Heart left ventricle (tissue), 16 donors: ENCODE results near the gene STYXL1. TPM values are rescaled to one million over a fixed set of nuclear protein-coding genes. Genes with fewer than 3 reads are reported as not detected.

Experiments used
- ATAC-seq, 4 donors: fragments of 200-7000 bp; cut with Tn5 transposase; one replicate each; pipeline ENCODE4 v1.9.1; 2020 to 2022; ENCODE audit warnings: moderate library complexity in 4 of 4, mild to moderate bottlenecking in 3 of 4, moderate number of reproducible peaks in 1 of 4
- DNase-seq, 5 donors: peaks; one replicate each; pipeline ENCODE4 v3.0.0-alpha.2; 2020
- H3K27ac ChIP-seq, 12 donors: fragments of 200-600 bp; sonication (generic) in 4 of 12; one replicate each; pipeline versions ENCODE4 v1.5.0 to v1.8.0; 2016 to 2022; ENCODE audit warnings: mild to moderate bottlenecking in 2 of 12
- H3K27me3 ChIP-seq, 9 donors: fragments of 200-600 bp; sonication (generic) in 2 of 9; one replicate each; pipeline versions ENCODE4 v1.5.1 to v1.8.0; 2016 to 2022; ENCODE audit warnings: mild to moderate bottlenecking in 3 of 9
- H3K36me3 ChIP-seq, 9 donors: fragments of 200-600 bp; sonication (generic) in 2 of 9; one replicate each; pipeline versions ENCODE4 v1.5.0 to v1.8.0; 2018 to 2022; ENCODE audit warnings: mild to moderate bottlenecking in 2 of 9
- H3K4me1 ChIP-seq, 12 donors: fragments of 200-600 bp; sonication (generic) in 4 of 12; one replicate each; pipeline versions ENCODE4 v1.5.0 to v1.8.0; 2016 to 2022; ENCODE audit warnings: mild to moderate bottlenecking in 3 of 12
- H3K4me3 ChIP-seq, 12 donors: fragments of 200-600 bp; sonication (generic) in 4 of 12; one replicate each; pipeline versions ENCODE4 v1.5.0 to v1.8.0; 2017 to 2022; ENCODE audit warnings: mild to moderate bottlenecking in 9 of 12, moderate library complexity in 4 of 12
- H3K9me3 ChIP-seq, 12 donors: fragments of 200-600 bp; sonication (generic) in 4 of 12; one replicate each; pipeline versions ENCODE4 v1.5.0 to v1.8.0; 2016 to 2022; ENCODE audit warnings: mild to moderate bottlenecking in 1 of 12
- POLR2A ChIP-seq, 2 donors: fragments of 450-650 bp; IDR thresholded peaks; one replicate each; pipeline ENCODE4 v1.6.1; 2017; ENCODE audit warnings: antibody characterized with exemption in 2 of 2, mild to moderate bottlenecking in 2 of 2, moderate library complexity in 2 of 2
- WGBS, 4 donors: extraction: QIAGEN DNeasy Blood & Tissue Kit in 2 of 4; methylation state at CpG; one replicate each; pipeline versions ENCODE4 v1.1.5 to v1.1.7; 2013 to 2018; 5-methylcytosine and 5-hydroxymethylcytosine counted together
- intact Hi-C, 10 donors: fragments of 100-400 bp; cut with DNase I; formaldehyde crosslinking; loops; one replicate each; pipeline versions ENCODE4 v1.11.1 to v1.14.2; 2022
- polyA plus RNA-seq, 2 donors: library from polyadenylated mRNA; stranded (reverse); fragments of 200-250 nt; gene quantifications; one replicate each; pipeline ENCODE4 v1.2.3, GENCODE V29; 2013
- total RNA-seq, 9 donors: library from RNA; depleted of rRNA in 2 of 9; stranded (reverse); fragments of >200 nt in 2 of 9; fragmentation: NEBNext Ultra II Directional in 3 of 9; extraction: Animal tissue kit (Norgen Biotek cat#: 25700) in 3 of 9; gene quantifications; one replicate each; pipeline versions ENCODE4 v1.1.0 to v1.2.4, GENCODE V29; 2016 to 2023
- TF ChIP-seq, protein P1 (sequence below), 12 donors: fragments of 200-600 bp; sonication (generic) in 4 of 12; IDR thresholded peaks; one replicate each; pipeline versions ENCODE4 v1.5.0 to v1.8.0; 2018 to 2022; ENCODE audit warnings: antibody characterized with exemption in 12 of 12, mild to moderate bottlenecking in 5 of 12
- donor health status: ischemic (EF 13 %, LVEDD 7.1; RV severe dilation, severe dysfunction).
- donor health status: healthy with polysubstance abuse.
- donor health status: DM: no; HTN: yes; CAD: no.
- donor health status: DM: no; HTN: no; CAD: no.
- donor health status: ischemic (EF 25% LVEDD 6.9; RV normal size, moderate dysfunction).
- donor health status: ischemic (EF 25% LVEDD 5.7; RV mildly dilated, moderate dysfunction).
- donor health status: healthy.
- donor health status: DM: yes; HTN: yes; CAD: no.
- donor health status: ischemic (EF 35%, LVEDD 5.7; RV mildly dilated, moderate dysfunction).
- donor health status: nonischemic (EF 11% LVEDD 7.7; RV severe dilation, severe dysfunction).
- donor health status: DM: yes; HTN: yes; CAD: no.
- donor health status: PGD.
- donor health status: ischemic (EF 29% LVEDD 5.4; RV normal size, mild dysfunction).
- donor health status: nonischemic (EF 23%, LVEDD 6.1; RV moderate dilation, normal function).

The STYXL1 gene
- total and polyA plus RNA-seq, 11 donors = 7.9 to 44.3 (median 19.1) TPM

DNA sequence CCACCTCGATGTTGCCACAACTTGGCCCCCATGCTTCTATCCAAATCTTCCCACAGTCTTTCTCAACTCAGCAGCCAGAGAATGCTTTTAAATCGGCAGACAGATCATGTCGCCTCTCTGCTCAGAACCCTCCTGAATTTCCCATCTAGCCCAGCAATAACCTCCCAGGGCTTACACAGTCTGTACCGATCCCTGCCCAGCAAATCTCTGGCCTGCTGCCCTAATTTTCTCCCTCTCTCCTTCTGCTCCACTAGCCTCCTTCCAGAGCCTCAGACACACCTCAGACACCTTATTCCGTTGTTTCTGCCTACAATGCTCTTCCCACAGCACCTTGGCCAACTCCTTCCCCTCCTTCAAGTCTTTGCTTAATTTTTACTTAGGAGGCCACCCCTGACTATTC, 32.4 kb upstream of the STYXL1 start:
- intact Hi-C loops = no loop called here
- DNase-seq = no peak
- ATAC-seq = no peak

DNA sequence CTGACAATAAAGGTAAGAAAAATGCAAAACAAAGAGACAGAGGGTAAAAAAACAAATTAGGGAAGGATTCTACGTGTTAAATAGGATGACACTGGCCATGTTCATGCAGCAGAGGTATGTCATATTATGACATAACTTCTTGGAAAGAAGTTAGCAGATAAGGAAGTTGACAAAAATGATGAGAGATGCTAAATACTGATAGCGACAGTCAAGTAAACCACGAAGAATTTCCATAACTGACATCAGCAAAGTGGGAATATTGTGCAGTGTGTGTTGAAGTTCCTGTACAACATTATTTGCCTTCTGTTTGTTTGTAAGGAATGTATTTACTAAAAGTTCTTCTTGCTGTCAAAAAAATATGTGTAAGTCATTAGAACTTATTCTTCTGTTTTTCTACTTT, 29.6 kb upstream of the STYXL1 start:
- ATAC-seq = no peak

More for the DNA sequence above, 32.4 kb upstream of the STYXL1 start:
- Histone ChIP-seq H3K9me3 (peaks cover 0 to 10% (median under 1%) of the 10 kb centered on the region in 12 donors), H3K27ac (no peak overlapping the region), H3K36me3 (no peaks in the 10 kb centered on the region), H3K4me3 (no peak overlapping the region), H3K4me1 (peaks cover 0 to 6% (median 0%) of the 10 kb centered on the region in 12 donors), H3K27me3 (no peaks in the 10 kb centered on the region)
- WGBS, 4 donors = 69 to 75% (median 71%) methylated on average over 5 of the region's 5 CpGs
- no peak for TF ChIP-seq POLR2A (IDR thresholded peaks at IDR 0.05)
- TF ChIP-seq, protein P1, sequence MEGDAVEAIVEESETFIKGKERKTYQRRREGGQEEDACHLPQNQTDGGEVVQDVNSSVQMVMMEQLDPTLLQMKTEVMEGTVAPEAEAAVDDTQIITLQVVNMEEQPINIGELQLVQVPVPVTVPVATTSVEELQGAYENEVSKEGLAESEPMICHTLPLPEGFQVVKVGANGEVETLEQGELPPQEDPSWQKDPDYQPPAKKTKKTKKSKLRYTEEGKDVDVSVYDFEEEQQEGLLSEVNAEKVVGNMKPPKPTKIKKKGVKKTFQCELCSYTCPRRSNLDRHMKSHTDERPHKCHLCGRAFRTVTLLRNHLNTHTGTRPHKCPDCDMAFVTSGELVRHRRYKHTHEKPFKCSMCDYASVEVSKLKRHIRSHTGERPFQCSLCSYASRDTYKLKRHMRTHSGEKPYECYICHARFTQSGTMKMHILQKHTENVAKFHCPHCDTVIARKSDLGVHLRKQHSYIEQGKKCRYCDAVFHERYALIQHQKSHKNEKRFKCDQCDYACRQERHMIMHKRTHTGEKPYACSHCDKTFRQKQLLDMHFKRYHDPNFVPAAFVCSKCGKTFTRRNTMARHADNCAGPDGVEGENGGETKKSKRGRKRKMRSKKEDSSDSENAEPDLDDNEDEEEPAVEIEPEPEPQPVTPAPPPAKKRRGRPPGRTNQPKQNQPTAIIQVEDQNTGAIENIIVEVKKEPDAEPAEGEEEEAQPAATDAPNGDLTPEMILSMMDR (IDR thresholded peaks at IDR 0.05) = no peak

DNA sequence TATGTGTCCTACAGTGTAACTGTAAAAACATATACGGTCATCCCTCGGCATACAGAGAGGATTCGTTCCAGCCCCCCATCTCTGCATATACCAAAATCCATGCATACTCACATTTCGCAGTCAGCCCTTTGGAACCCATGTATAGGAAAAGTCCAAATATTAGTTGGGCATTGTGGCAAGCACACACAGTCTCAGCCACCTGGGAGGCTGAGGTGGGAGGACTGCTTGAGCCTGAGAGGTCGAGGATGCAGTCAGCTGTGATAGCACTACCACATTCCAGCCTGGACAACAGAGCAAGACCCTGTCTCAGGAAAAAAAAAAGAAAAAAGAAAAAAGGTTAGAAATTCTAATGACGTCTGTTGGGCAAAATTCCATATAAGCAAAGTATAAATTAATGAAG, 29.2 kb upstream of the STYXL1 start:
- H3K9me3 ChIP-seq = peaks cover 0 to 19% (median 5%) of the 10 kb centered on the region in 12 donors
- peaks cover 0 to 6% (median 0%) of the 10 kb centered on the region in 12 donors for H3K4me1 ChIP-seq
- 86 to 92% (median 89%) methylated on average over 6 of the region's 6 CpGs for WGBS, 4 donors
- DNase-seq (no peak), ATAC-seq (no peak)
- H3K27ac ChIP-seq = no peak overlapping the region
- H3K36me3 ChIP-seq = no peaks in the 10 kb centered on the region
- no peaks in the 10 kb centered on the region for H3K27me3 ChIP-seq
- no peak for TF ChIP-seq POLR2A (IDR thresholded peaks at IDR 0.05)
- TF ChIP-seq, protein P1 (IDR thresholded peaks at IDR 0.05) = no peak
- no peak overlapping the region for H3K4me3 ChIP-seq
- intact Hi-C loops = no loop called here

More for the DNA sequence above, 29.6 kb upstream of the STYXL1 start:
- no peak for DNase-seq
- peaks cover 0 to 6% (median 0%) of the 10 kb centered on the region in 12 donors for H3K4me1 ChIP-seq
- no peak overlapping the region for H3K27ac ChIP-seq
- H3K27me3 ChIP-seq = no peaks in the 10 kb centered on the region
- peaks cover 0 to 19% (median 5%) of the 10 kb centered on the region in 12 donors for H3K9me3 ChIP-seq
- no peak for TF ChIP-seq POLR2A (IDR thresholded peaks at IDR 0.05)
- TF ChIP-seq, protein P1 (IDR thresholded peaks at IDR 0.05) = no peak
- intact Hi-C loops = no loop called here
- no peaks in the 10 kb centered on the region for H3K36me3 ChIP-seq
- WGBS, 4 donors = 52 to 65% (median 57%) methylated on average over 3 of the region's 3 CpGs
- H3K4me3 ChIP-seq = no peak overlapping the region

DNA sequence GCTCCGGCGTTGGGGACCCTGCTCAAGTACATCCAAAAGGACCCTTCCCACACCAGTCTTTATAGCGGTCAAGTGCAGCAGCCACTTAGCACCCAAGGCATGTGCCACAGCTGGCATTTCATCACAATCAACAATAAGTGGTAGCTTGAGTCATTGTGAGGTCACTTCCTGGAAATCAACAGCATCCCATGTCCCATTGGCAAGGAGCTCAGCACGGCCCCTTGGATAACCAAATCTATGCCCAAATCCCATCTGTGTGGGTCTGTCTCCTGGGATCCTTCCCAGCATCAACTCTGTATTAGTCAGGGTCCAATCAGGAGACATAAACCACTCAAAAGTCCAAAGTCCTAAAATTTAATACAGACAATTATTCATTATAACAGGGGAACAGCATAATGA, 27.2 kb upstream of the STYXL1 start:
- H3K9me3 ChIP-seq = peaks cover 0 to 19% (median 5%) of the 10 kb centered on the region in 12 donors
- intact Hi-C loops = no loop called here

More for the DNA sequence above, 27.2 kb upstream of the STYXL1 start:
- H3K27ac ChIP-seq = no peak overlapping the region
- TF ChIP-seq, protein P1 (IDR thresholded peaks at IDR 0.05) = no peak
- no peak for TF ChIP-seq POLR2A (IDR thresholded peaks at IDR 0.05)
- 92 to 100% (median 96%) methylated on average over 4 of the region's 4 CpGs for WGBS, 4 donors
- no peaks in the 10 kb centered on the region for H3K36me3 ChIP-seq
- H3K27me3 ChIP-seq = no peaks in the 10 kb centered on the region
- DNase-seq (no peak), ATAC-seq (no peak)
- H3K4me1 ChIP-seq = peaks cover 0 to 9% (median 2%) of the 10 kb centered on the region in 12 donors
- no peak overlapping the region for H3K4me3 ChIP-seq
